A549 (cell line): ENCODE data around the gene TET2. TPM values are rescaled to one million over a fixed set of nuclear protein-coding genes. Genes with fewer than 3 reads are reported as not detected.

Experiments
- ATAC-seq, 2 experiments: fragments of 200-7000 bp in 1 of 2; fragments of >200 bp in 1 of 2; cut with Nextera tagmentation in 1 of 2; cut with Tn5 transposase in 1 of 2; 3 replicates each; pipeline versions ENCODE4 v1.8.0 to v1.9.1; 2018 to 2020; ENCODE audit warnings: mild to moderate bottlenecking in 1 of 2, moderate library complexity in 1 of 2
- CTCF ChIA-PET: fragments of 300-600 bp; sonication (Branson Sonifier 250); formaldehyde crosslinking; extraction: SDS; loops from one replicate; lab custom pipeline; 2021; ENCODE audit warnings: antibody characterized with exemption, inconsistent platforms; lab: Yijun Ruan, JAX
- POLR2A ChIA-PET: fragments of 350-600 bp; formaldehyde crosslinking; extraction: SDS; loops from one replicate; lab custom pipeline; 2021; ENCODE audit warnings: antibody characterized with exemption, inconsistent platforms; lab: Yijun Ruan, JAX
- DNase-seq, 2 experiments: peaks; one replicate each; pipeline versions ENCODE4 v3.0.0 to v3.0.0-alpha.2; 2011 to 2016; ENCODE audit warnings: low read depth in 1 of 2, low spot score in 1 of 2
- FAIRE-seq: peaks from 2 replicates; lab custom pipeline; 2011; peaks lifted over from hg19 to GRCh38; lab: Jason Lieb, UNC
- H3K27ac ChIP-seq, 2 experiments: fragments of >200 bp; sonication (Bioruptor Twin); formaldehyde crosslinking; 3 replicates each; pipeline ENCODE4 v1.5.1; 2016 to 2017
- H3K4me1 ChIP-seq: fragments of >200 bp; sonication (Bioruptor Twin); formaldehyde crosslinking; 3 replicates; pipeline ENCODE4 v1.6.1; 2016
- H3K4me2 ChIP-seq: fragments of >200 bp; sonication (Bioruptor Twin); formaldehyde crosslinking; 3 replicates; pipeline ENCODE4 v1.6.1; 2016
- H3K4me3 ChIP-seq: fragments of >200 bp; sonication (Bioruptor Twin); formaldehyde crosslinking; 3 replicates; pipeline ENCODE4 v1.5.1; 2016
- H3K9me3 ChIP-seq: fragments of >200 bp; sonication (Bioruptor Twin); formaldehyde crosslinking; 3 replicates; pipeline ENCODE4 v1.6.1; 2016
- BCL3 ChIP-seq: fragments of >200 bp; sonication (Bioruptor Twin); formaldehyde crosslinking; IDR thresholded peaks from 3 replicates; pipeline ENCODE4 v1.6.1; 2016
- BHLHE40 ChIP-seq: IDR thresholded peaks from 2 replicates; pipeline ENCODE4 v1.6.1; 2012; ENCODE audit warnings: low read depth, low read length, inconsistent platforms
- CBX2 ChIP-seq: fragments of 200-600 bp; sonication (generic); IDR thresholded peaks from 2 replicates; pipeline ENCODE4 v1.6.1; 2016; ENCODE audit warnings: low read depth, mild to moderate bottlenecking, borderline replicate concordance
- E2F6 ChIP-seq: IDR thresholded peaks from 2 replicates; pipeline ENCODE4 v1.6.1; 2012; ENCODE audit warnings: low read depth, borderline replicate concordance
- EHF ChIP-seq: fragments of 250-450 bp; sonication (Bioruptor Pico); IDR thresholded peaks from 2 replicates; pipeline ENCODE4 v1.5.0; 2020; ENCODE audit warnings: mild to moderate bottlenecking
- EHMT2 ChIP-seq: fragments of 200-600 bp; sonication (generic); IDR thresholded peaks from 2 replicates; pipeline ENCODE4 v1.6.1; 2016; ENCODE audit warnings: antibody characterized with exemption, low read depth, mild to moderate bottlenecking, moderate library complexity
- FOSB ChIP-seq: fragments of 250-450 bp; sonication (Bioruptor Pico); IDR thresholded peaks from 2 replicates; pipeline ENCODE4 v1.5.0; 2020; ENCODE audit warnings: mild to moderate bottlenecking, moderate library complexity
- GATA3 ChIP-seq: IDR thresholded peaks from 2 replicates; pipeline ENCODE4 v1.6.1; 2012; ENCODE audit warnings: borderline replicate concordance
- HDAC2 ChIP-seq: fragments of 200-600 bp; sonication (generic); IDR thresholded peaks from 2 replicates; pipeline ENCODE4 v1.6.1; 2016
- HEYL ChIP-seq: fragments of 250-450 bp; sonication (Bioruptor Pico); IDR thresholded peaks from 2 replicates; pipeline ENCODE4 v1.8.0; 2021; ENCODE audit warnings: mild to moderate bottlenecking, moderate library complexity
- HOXA7 ChIP-seq: fragments of 250-450 bp; sonication (Bioruptor Pico); IDR thresholded peaks from 2 replicates; pipeline ENCODE4 v1.5.0; 2020; ENCODE audit warnings: mild to moderate bottlenecking, moderate library complexity
- HOXB13 ChIP-seq: fragments of 250-450 bp; sonication (Bioruptor Pico); IDR thresholded peaks from 2 replicates; pipeline ENCODE4 v1.5.0; 2020; ENCODE audit warnings: low read depth, mild to moderate bottlenecking, moderate library complexity
- JUN ChIP-seq, 2 experiments: fragments of >200 bp; sonication (Bioruptor Twin); formaldehyde crosslinking; IDR thresholded peaks; 2 replicates in 1 of 2; 3 replicates in 1 of 2; pipeline ENCODE4 v1.6.1; 2016 to 2017
- PHF8 ChIP-seq: fragments of 200-600 bp; sonication (generic); IDR thresholded peaks from 2 replicates; pipeline ENCODE4 v1.6.1; 2016; ENCODE audit warnings: low read depth, mild to moderate bottlenecking, antibody characterized with exemption, moderate library complexity, borderline replicate concordance
- POLR2AphosphoS2 ChIP-seq: conservative IDR thresholded peaks from 2 replicates; pipeline ENCODE4 v1.6.1; 2012; ENCODE audit warnings: low read length, improper control_type of control experiment, inconsistent platforms
- RAD21 ChIP-seq, 2 experiments: fragments of >200 bp in 1 of 2; sonication (Bioruptor Twin) in 1 of 2; formaldehyde crosslinking in 1 of 2; IDR thresholded peaks in 1 of 2; conservative IDR thresholded peaks in 1 of 2; 2 replicates in 1 of 2; 3 replicates in 1 of 2; pipeline ENCODE4 v1.6.1; 2012 to 2018; ENCODE audit warnings: inconsistent platforms in 1 of 2
- RFX5 ChIP-seq: fragments of 450-650 bp; IDR thresholded peaks from 2 replicates; pipeline ENCODE4 v1.7.1; 2014; ENCODE audit warnings: antibody characterized with exemption, mild to moderate bottlenecking, moderate library complexity
- RNF2 ChIP-seq: fragments of 200-600 bp; sonication (generic); IDR thresholded peaks from 2 replicates; pipeline ENCODE4 v1.6.1; 2016; ENCODE audit warnings: low read depth, mild to moderate bottlenecking, antibody characterized with exemption, moderate library complexity, borderline replicate concordance
- SMC3 ChIP-seq: fragments of >200 bp; sonication (Bioruptor Twin); formaldehyde crosslinking; IDR thresholded peaks from 3 replicates; pipeline ENCODE4 v1.6.1; 2018; ENCODE audit warnings: inconsistent platforms
- TFCP2L1 ChIP-seq: fragments of 250-450 bp; sonication (Bioruptor Pico); IDR thresholded peaks from 2 replicates; pipeline ENCODE4 v1.5.0; 2021; ENCODE audit warnings: mild to moderate bottlenecking
- TP53 ChIP-seq: fragments of 250-450 bp; sonication (Bioruptor Pico); IDR thresholded peaks from 2 replicates; pipeline ENCODE4 v1.5.0; 2021; ENCODE audit warnings: mild to moderate bottlenecking, moderate library complexity
- ZC3H11A ChIP-seq: fragments of 450-650 bp; IDR thresholded peaks from 2 replicates; pipeline ENCODE4 v1.6.1; 2014; ENCODE audit warnings: antibody characterized with exemption, mild to moderate bottlenecking
- ZFP36 ChIP-seq: fragments of 450-650 bp; IDR thresholded peaks from 2 replicates; pipeline ENCODE4 v1.6.1; 2014; ENCODE audit warnings: borderline replicate concordance; ENCODE audit not compliant: partially characterized antibody
- WGBS: methylation state at CpG from one replicate; pipeline ENCODE4 v1.1.6; 2017; ENCODE audit errors: missing lambda C conversion rate; 5-methylcytosine and 5-hydroxymethylcytosine counted together
- polyA plus RNA-seq, 4 experiments: library from polyadenylated mRNA; depleted of rRNA in 3 of 4; stranded (reverse); fragments of >200 nt; fragmentation: RNase III in 1 of 4; extraction: RNeasy Plus Mini Kit Qiagen cat#74134 plus additional on column Dnase treatment in 1 of 4; gene quantifications; 2 replicates in 3 of 4; 3 replicates in 1 of 4; pipeline ENCODE4 v1.2.3, GENCODE V29; 2011 to 2017
- TF ChIP-seq, protein P1 (sequence below): fragments of 250-450 bp; sonication (Bioruptor Pico); IDR thresholded peaks from 2 replicates; pipeline ENCODE4 v1.5.0; 2020; ENCODE audit warnings: low read depth, mild to moderate bottlenecking, moderate library complexity
- TF ChIP-seq, protein P2 (sequence below): fragments of 250-450 bp; sonication (Bioruptor Pico); IDR thresholded peaks from 2 replicates; pipeline ENCODE4 v1.5.0; 2021; ENCODE audit warnings: mild to moderate bottlenecking, moderate library complexity, borderline replicate concordance

The TET2 gene
- polyA plus RNA-seq, 2 of the 4 experiments (the other 2 are of a cell fraction), result 2.2 to 6.6 TPM

- CTCF ChIA-PET, result interaction anchor here (0.6 kb wide), 1 partner anchor 327 kb away, joined by 3 read pairs; no protein-coding TSS in a partner anchor
These were observed 40.1 kb downstream of the TET2 start for GRCh38 chr4:105186701-105187161.

GRCh38 chr4:105189855-105190650 is 43.4 kb downstream of the TET2 start:
- POLR2A ChIA-PET, result no interaction called here
- Histone ChIP-seq H3K4me1 (peaks cover 29% of the 10 kb centered on the region; the same call in 2 of the 3 replicates), H3K4me2 (no peak overlapping the region)
- FAIRE-seq (no peak), ATAC-seq (no peak)
- TF ChIP-seq PHF8 (no peak), BHLHE40 (no peak), JUN (IDR thresholded peaks at IDR 0.05) (no peak), RNF2 (no peak), RFX5 (no peak), CBX2 (no peak), ZC3H11A (no peak), RAD21 (conservative IDR thresholded peaks at IDR 0.05 in 1 of 2, IDR thresholded peaks at IDR 0.05 in 1 of 2) (no peak), GATA3 (no peak), BCL3 (no peak), ZFP36 (no peak), HDAC2 (no peak), HEYL (CRISPR knock-in tag) (no peak), SMC3 (no peak), FOSB (CRISPR knock-in tag) (no peak), EHMT2 (no peak), EHF (CRISPR knock-in tag) (no peak)
- TF ChIP-seq, protein P1, sequence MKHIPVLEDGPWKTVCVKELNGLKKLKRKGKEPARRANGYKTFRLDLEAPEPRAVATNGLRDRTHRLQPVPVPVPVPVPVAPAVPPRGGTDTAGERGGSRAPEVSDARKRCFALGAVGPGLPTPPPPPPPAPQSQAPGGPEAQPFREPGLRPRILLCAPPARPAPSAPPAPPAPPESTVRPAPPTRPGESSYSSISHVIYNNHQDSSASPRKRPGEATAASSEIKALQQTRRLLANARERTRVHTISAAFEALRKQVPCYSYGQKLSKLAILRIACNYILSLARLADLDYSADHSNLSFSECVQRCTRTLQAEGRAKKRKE (CRISPR knock-in tag), result no peak
- TF ChIP-seq, protein P2, sequence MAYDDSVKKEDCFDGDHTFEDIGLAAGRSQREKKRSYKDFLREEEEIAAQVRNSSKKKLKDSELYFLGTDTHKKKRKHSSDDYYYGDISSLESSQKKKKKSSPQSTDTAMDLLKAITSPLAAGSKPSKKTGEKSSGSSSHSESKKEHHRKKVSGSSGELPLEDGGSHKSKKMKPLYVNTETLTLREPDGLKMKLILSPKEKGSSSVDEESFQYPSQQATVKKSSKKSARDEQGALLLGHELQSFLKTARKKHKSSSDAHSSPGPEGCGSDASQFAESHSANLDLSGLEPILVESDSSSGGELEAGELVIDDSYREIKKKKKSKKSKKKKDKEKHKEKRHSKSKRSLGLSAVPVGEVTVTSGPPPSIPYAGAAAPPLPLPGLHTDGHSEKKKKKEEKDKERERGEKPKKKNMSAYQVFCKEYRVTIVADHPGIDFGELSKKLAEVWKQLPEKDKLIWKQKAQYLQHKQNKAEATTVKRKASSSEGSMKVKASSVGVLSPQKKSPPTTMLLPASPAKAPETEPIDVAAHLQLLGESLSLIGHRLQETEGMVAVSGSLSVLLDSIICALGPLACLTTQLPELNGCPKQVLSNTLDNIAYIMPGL, result no peak
- TF ChIP-seq, all 56 proteins: peak for 0
- 68% methylated on average over 2 of the region's 2 CpGs for WGBS
- DNase-seq, result no peak
- CTCF ChIA-PET, result interaction anchor here (0.9 kb wide), 1 partner anchor 16 kb away, joined by 3 read pairs; no protein-coding TSS in a partner anchor
- H3K4me3 ChIP-seq, result no peak overlapping the region
- no peaks in the 10 kb centered on the region for H3K9me3 ChIP-seq
- no peak overlapping the region for H3K27ac ChIP-seq

More at GRCh38 chr4:105186701-105187161, 40.1 kb downstream of the TET2 start:
- DNase-seq (no peak), ATAC-seq (no peak), FAIRE-seq (no peak)
- TF ChIP-seq HOXB13 (CRISPR knock-in tag) (no peak), EHF (CRISPR knock-in tag) (no peak), TP53 (CRISPR knock-in tag) (no peak), TFCP2L1 (no peak), EHMT2 (no peak), E2F6 (no peak), PHF8 (no peak), HOXA7 (CRISPR knock-in tag) (no peak), POLR2AphosphoS2 (no peak)
- peaks cover 6% of the 10 kb centered on the region; the same call in 2 of the 3 replicates for H3K4me1 ChIP-seq
- no peak overlapping the region for H3K4me3 ChIP-seq
- 88% methylated on average over 2 of the region's 2 CpGs for WGBS
- no peak overlapping the region for H3K4me2 ChIP-seq
- POLR2A ChIA-PET, result no interaction called here
- H3K27ac ChIP-seq, result no peak overlapping the region
- no peaks in the 10 kb centered on the region for H3K9me3 ChIP-seq
